Cerebellar nuclear complex (tissue), 1 donor: ENCODE data around the gene CNNM2.

Source experiments
- DNase-seq, 2 experiments: peaks; one replicate each; lab custom pipeline; 2025; lab: John Stamatoyannopoulos, UW

The CNNM2 gene

GRCh38 chr10:103077020-103077419 is 158.9 kb downstream of the CNNM2 start:
- no peak for DNase-seq

- DNase-seq, result no peak
These were observed 159.6 kb downstream of the CNNM2 start for GRCh38 chr10:103077491-103078308.

- DNase-seq, result no peak
These were observed 160.2 kb downstream of the CNNM2 start for GRCh38 chr10:103078309-103078615.

- no peak for DNase-seq
These were observed 160.6 kb downstream of the CNNM2 start for GRCh38 chr10:103078676-103079075.

GRCh38 chr10:103079100-103079499 is 161.0 kb downstream of the CNNM2 start:
- DNase-seq, result no peak

GRCh38 chr10:103079946-103080345 is 161.9 kb downstream of the CNNM2 start:
- DNase-seq, result no peak

GRCh38 chr10:103080891-103081581 is 162.9 kb downstream of the CNNM2 start:
- no peak for DNase-seq

GRCh38 chr10:103082683-103083082 is 164.6 kb downstream of the CNNM2 start:
- no peak for DNase-seq

GRCh38 chr10:103083266-103083976 is 165.3 kb downstream of the CNNM2 start:
- no peak for DNase-seq

GRCh38 chr10:103083977-103084320 is 165.9 kb downstream of the CNNM2 start:
- DNase-seq, result no peak

GRCh38 chr10:103086261-103086660 is 168.2 kb downstream of the CNNM2 start:
- DNase-seq, result no peak

GRCh38 chr10:103086799-103087198 is 168.7 kb downstream of the CNNM2 start:
- no peak for DNase-seq

- DNase-seq, result no peak
These were observed 171.4 kb downstream of the CNNM2 start for GRCh38 chr10:103089493-103089892.

- no peak for DNase-seq
These were observed 172.8 kb downstream of the CNNM2 start for GRCh38 chr10:103090911-103091310.

- DNase-seq, result no peak
These were observed 176.9 kb downstream of the CNNM2 start for GRCh38 chr10:103095005-103095404.

- DNase-seq, result no peak
These were observed 178.0 kb downstream of the CNNM2 start for GRCh38 chr10:103096130-103096529.

GRCh38 chr10:103098240-103098639 is 180.1 kb downstream of the CNNM2 start:
- DNase-seq, result no peak

GRCh38 chr10:103100620-103101019 is 182.5 kb downstream of the CNNM2 start:
- DNase-seq, result no peak

GRCh38 chr10:103102195-103102594 is 184.1 kb downstream of the CNNM2 start:
- DNase-seq, result no peak

GRCh38 chr10:103103989-103104388 is 185.9 kb downstream of the CNNM2 start:
- DNase-seq, result no peak

- DNase-seq, result no peak
These were observed 186.6 kb downstream of the CNNM2 start for GRCh38 chr10:103104721-103105120.

- no peak for DNase-seq
These were observed 187.4 kb downstream of the CNNM2 start for GRCh38 chr10:103105462-103105861.

- no peak for DNase-seq
These were observed 188.4 kb downstream of the CNNM2 start for GRCh38 chr10:103106539-103106938.
